HepG2 (cell line): ENCODE data around the gene PCGF3. TPM values are rescaled to one million over a fixed set of nuclear protein-coding genes. Genes with fewer than 3 reads are reported as not detected.
A peak's percentile ranks its signal among the peaks of the same experiment; 100 is the strongest.

Source experiments
- ARNTL ChIP-seq: sonication (generic); formaldehyde crosslinking; IDR thresholded peaks from 2 replicates; pipeline ENCODE4 v1.4.0; 2020; ENCODE audit warnings: mild to moderate bottlenecking, missing genetic modification reagents
- BCL3 ChIP-seq: sonication (generic); formaldehyde crosslinking; IDR thresholded peaks from 2 replicates; pipeline ENCODE4 v1.5.1; 2020; ENCODE audit warnings: mild to moderate bottlenecking, missing genetic modification reagents, moderate library complexity
- CENPX ChIP-seq: sonication (generic); formaldehyde crosslinking; IDR thresholded peaks from 2 replicates; pipeline ENCODE4 v1.9.0; 2021; ENCODE audit warnings: mild to moderate bottlenecking, missing genetic modification reagents, moderate library complexity
- FLYWCH1 ChIP-seq: sonication (generic); formaldehyde crosslinking; IDR thresholded peaks from 2 replicates; pipeline ENCODE4 v1.8.1; 2023; ENCODE audit warnings: mild to moderate bottlenecking, missing genetic modification reagents
- FOXC1 ChIP-seq: sonication (generic); formaldehyde crosslinking; IDR thresholded peaks from 2 replicates; pipeline ENCODE4 v1.8.0; 2022; ENCODE audit warnings: mild to moderate bottlenecking, missing genetic modification reagents, borderline replicate concordance
- GABPA ChIP-seq, 2 experiments: IDR thresholded peaks; 2 replicates each; pipeline ENCODE4 v1.6.1; 2011 to 2016; ENCODE audit warnings: low read depth in 2 of 2, low read length in 1 of 2, missing biosample characterization in 1 of 2, missing genetic modification characterization in 1 of 2
- KDM2A ChIP-seq: sonication (generic); formaldehyde crosslinking; IDR thresholded peaks from 2 replicates; pipeline ENCODE4 v1.4.0; 2020; ENCODE audit warnings: low read depth, missing genetic modification reagents, borderline replicate concordance
- NFATC3 ChIP-seq: sonication (generic); formaldehyde crosslinking; IDR thresholded peaks from 2 replicates; pipeline ENCODE4 v1.5.1; 2020; ENCODE audit warnings: mild to moderate bottlenecking, missing genetic modification reagents
- RARA ChIP-seq: IDR thresholded peaks from 2 replicates; pipeline ENCODE4 v1.6.1; 2016; ENCODE audit warnings: missing genetic modification reagents, missing compliant biosample characterization
- SIN3A ChIP-seq: IDR thresholded peaks from 2 replicates; pipeline ENCODE4 v1.6.1; 2011; ENCODE audit warnings: low read depth, mild to moderate bottlenecking, control low read depth, low read length, borderline replicate concordance
- ZKSCAN8 ChIP-seq: IDR thresholded peaks from 2 replicates; pipeline ENCODE4 v1.6.1; 2016; ENCODE audit warnings: borderline replicate concordance, missing genetic modification reagents, missing compliant biosample characterization
- ZNF180 ChIP-seq: sonication (generic); formaldehyde crosslinking; IDR thresholded peaks from 2 replicates; pipeline ENCODE4 v1.4.0; 2020; ENCODE audit warnings: low read depth, missing genetic modification reagents, borderline replicate concordance
- ZNF317 ChIP-seq: sonication (generic); formaldehyde crosslinking; IDR thresholded peaks from 2 replicates; pipeline ENCODE4 v1.5.0; 2020; ENCODE audit warnings: mild to moderate bottlenecking, missing genetic modification reagents
- ZUFSP ChIP-seq: sonication (generic); formaldehyde crosslinking; IDR thresholded peaks from 2 replicates; pipeline ENCODE4 v1.9.0; 2021; ENCODE audit warnings: missing genetic modification reagents, mild to moderate bottlenecking, borderline replicate concordance
- polyA plus RNA-seq, 8 experiments: library from polyadenylated mRNA; depleted of rRNA in 3 of 8; stranded (reverse) in 7 of 8; unstranded in 1 of 8; fragments of >200 nt; fragmentation: Illumina TruSeq in 4 of 8; extraction: Trizol in 4 of 8; gene quantifications; 2 replicates each; pipeline versions ENCODE4 v1.2.1 to v1.2.3, GENCODE V29; 2011 to 2016; ENCODE audit warnings: low read depth in 4 of 8, missing spikeins in 1 of 8, mixed read lengths in 1 of 8; ENCODE audit not compliant: insufficient read depth in 1 of 8
- total RNA-seq, 5 experiments: library from RNA; depleted of rRNA; stranded (reverse); fragments of >200 nt; fragmentation: Illumina TruSeq; extraction: Trizol; gene quantifications; 2 replicates each; pipeline ENCODE4 v1.2.3, GENCODE V29; 2016; ENCODE audit warnings: low read depth in 1 of 5
- TF ChIP-seq, protein P1 (sequence below): sonication (generic); formaldehyde crosslinking; IDR thresholded peaks from 2 replicates; pipeline ENCODE4 v1.5.0; 2020; ENCODE audit warnings: mild to moderate bottlenecking, missing genetic modification reagents
- TF ChIP-seq, protein P2 (sequence below): sonication (generic); formaldehyde crosslinking; conservative IDR thresholded peaks from 2 replicates; pipeline ENCODE4 v1.4.0; 2020; ENCODE audit warnings: missing genetic modification reagents
- TF ChIP-seq, protein P3 (sequence below): IDR thresholded peaks from 2 replicates; pipeline ENCODE4 v1.6.1; 2016; ENCODE audit warnings: low read depth, control low read depth
- TF ChIP-seq, protein P4 (sequence below): sonication (generic); formaldehyde crosslinking; IDR thresholded peaks from 2 replicates; pipeline ENCODE4 v1.4.0; 2020; ENCODE audit warnings: missing genetic modification reagents

Gene PCGF3
- total and polyA plus RNA-seq, 2 of the 13 experiments (the other 11 are each of a cell fraction or from before 2014, with no cell fraction given) = 28.6 to 66.2 TPM

- TF ChIP-seq BCL3 (CRISPR knock-in tag) (no peak), ZKSCAN8 (CRISPR knock-in tag) (0 out of 2 replicates have a peak, but pooled peaks have one; percentile 58), ZNF180 (CRISPR knock-in tag) (no peak), SIN3A (no peak), ZUFSP (CRISPR knock-in tag) (no peak), FLYWCH1 (CRISPR knock-in tag) (no peak), KDM2A (CRISPR knock-in tag) (no peak), GABPA (IDR thresholded peaks at IDR 0.05; ENCODE audit: low read depth, low read length) (no peak), GABPA (CRISPR knock-in tag; IDR thresholded peaks at IDR 0.05; ENCODE audit: low read depth) (peak; percentile 69; the same call in 1 of the 2 replicates), ZNF317 (CRISPR knock-in tag) (0 out of 2 replicates have a peak, but pooled peaks have one; percentile 25), NFATC3 (CRISPR knock-in tag) (no peak), FOXC1 (CRISPR knock-in tag) (no peak), CENPX (CRISPR knock-in tag) (no peak), RARA (CRISPR knock-in tag) (peak; percentile 90), ARNTL (CRISPR knock-in tag) (peak; percentile 58)
- TF ChIP-seq, protein P1, sequence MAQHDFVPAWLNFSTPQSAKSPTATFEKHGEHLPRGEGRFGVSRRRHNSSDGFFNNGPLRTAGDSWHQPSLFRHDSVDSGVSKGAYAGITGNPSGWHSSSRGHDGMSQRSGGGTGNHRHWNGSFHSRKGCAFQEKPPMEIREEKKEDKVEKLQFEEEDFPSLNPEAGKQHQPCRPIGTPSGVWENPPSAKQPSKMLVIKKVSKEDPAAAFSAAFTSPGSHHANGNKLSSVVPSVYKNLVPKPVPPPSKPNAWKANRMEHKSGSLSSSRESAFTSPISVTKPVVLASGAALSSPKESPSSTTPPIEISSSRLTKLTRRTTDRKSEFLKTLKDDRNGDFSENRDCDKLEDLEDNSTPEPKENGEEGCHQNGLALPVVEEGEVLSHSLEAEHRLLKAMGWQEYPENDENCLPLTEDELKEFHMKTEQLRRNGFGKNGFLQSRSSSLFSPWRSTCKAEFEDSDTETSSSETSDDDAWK (CRISPR knock-in tag) = no peak
- TF ChIP-seq, protein P2, sequence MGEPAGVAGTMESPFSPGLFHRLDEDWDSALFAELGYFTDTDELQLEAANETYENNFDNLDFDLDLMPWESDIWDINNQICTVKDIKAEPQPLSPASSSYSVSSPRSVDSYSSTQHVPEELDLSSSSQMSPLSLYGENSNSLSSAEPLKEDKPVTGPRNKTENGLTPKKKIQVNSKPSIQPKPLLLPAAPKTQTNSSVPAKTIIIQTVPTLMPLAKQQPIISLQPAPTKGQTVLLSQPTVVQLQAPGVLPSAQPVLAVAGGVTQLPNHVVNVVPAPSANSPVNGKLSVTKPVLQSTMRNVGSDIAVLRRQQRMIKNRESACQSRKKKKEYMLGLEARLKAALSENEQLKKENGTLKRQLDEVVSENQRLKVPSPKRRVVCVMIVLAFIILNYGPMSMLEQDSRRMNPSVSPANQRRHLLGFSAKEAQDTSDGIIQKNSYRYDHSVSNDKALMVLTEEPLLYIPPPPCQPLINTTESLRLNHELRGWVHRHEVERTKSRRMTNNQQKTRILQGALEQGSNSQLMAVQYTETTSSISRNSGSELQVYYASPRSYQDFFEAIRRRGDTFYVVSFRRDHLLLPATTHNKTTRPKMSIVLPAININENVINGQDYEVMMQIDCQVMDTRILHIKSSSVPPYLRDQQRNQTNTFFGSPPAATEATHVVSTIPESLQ (CRISPR knock-in tag) = no peak
- TF ChIP-seq, protein P3, sequence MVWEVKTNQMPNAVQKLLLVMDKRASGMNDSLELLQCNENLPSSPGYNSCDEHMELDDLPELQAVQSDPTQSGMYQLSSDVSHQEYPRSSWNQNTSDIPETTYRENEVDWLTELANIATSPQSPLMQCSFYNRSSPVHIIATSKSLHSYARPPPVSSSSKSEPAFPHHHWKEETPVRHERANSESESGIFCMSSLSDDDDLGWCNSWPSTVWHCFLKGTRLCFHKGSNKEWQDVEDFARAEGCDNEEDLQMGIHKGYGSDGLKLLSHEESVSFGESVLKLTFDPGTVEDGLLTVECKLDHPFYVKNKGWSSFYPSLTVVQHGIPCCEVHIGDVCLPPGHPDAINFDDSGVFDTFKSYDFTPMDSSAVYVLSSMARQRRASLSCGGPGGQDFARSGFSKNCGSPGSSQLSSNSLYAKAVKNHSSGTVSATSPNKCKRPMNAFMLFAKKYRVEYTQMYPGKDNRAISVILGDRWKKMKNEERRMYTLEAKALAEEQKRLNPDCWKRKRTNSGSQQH (CRISPR knock-in tag) = no peak
- TF ChIP-seq, protein P4, sequence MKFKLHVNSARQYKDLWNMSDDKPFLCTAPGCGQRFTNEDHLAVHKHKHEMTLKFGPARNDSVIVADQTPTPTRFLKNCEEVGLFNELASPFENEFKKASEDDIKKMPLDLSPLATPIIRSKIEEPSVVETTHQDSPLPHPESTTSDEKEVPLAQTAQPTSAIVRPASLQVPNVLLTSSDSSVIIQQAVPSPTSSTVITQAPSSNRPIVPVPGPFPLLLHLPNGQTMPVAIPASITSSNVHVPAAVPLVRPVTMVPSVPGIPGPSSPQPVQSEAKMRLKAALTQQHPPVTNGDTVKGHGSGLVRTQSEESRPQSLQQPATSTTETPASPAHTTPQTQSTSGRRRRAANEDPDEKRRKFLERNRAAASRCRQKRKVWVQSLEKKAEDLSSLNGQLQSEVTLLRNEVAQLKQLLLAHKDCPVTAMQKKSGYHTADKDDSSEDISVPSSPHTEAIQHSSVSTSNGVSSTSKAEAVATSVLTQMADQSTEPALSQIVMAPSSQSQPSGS (CRISPR knock-in tag) = 0 out of 2 replicates have a peak, but pooled peaks have one; percentile 20
Measured at GRCh38 chr4:658681-659667, 46.7 kb upstream of the PCGF3 start (continued).
